GM12875 (cell line): ENCODE measurements around the gene CST9.

ENCODE experiments used
- H3K4me3 ChIP-seq: one replicate; pipeline ENCODE4 v1.5.1; 2011; ENCODE audit warnings: low read depth, low read length, control low read depth
- TF ChIP-seq, protein P1 (sequence below): IDR thresholded peaks from 2 replicates; pipeline ENCODE4 v1.5.1; 2011; ENCODE audit warnings: low read depth, mild to moderate bottlenecking, control low read depth, inconsistent platforms, low read length, moderate library complexity, borderline replicate concordance; ENCODE audit not compliant: insufficient read depth

Gene CST9

DNA sequence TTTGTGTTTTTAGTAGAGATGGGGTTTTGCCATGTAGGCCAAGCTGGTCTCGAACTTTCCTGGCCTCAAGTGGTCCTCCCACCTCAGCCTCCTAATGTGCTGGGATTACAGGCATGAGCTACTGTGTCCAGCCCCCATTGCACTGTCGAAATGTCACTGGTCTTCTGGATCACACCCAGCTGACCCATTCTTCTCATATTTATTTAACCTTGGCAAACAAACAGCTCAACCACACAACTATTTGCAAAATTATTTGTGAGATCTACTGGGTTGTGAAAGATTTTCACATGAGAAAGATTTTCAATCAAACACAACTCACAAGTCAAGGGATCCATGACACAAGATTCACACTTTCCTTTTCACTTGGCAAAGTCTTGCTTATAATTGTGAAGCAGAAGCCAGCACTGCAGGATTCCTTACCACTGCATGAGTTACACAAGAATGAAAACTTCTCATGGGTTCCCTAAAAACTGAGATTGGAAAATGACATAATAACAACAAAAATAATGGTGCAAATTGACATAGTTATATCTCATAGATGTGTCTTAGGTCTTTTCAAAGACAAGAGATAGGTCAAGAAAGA, 35.4 kb downstream of the CST9 start:
- TF ChIP-seq, protein P1, sequence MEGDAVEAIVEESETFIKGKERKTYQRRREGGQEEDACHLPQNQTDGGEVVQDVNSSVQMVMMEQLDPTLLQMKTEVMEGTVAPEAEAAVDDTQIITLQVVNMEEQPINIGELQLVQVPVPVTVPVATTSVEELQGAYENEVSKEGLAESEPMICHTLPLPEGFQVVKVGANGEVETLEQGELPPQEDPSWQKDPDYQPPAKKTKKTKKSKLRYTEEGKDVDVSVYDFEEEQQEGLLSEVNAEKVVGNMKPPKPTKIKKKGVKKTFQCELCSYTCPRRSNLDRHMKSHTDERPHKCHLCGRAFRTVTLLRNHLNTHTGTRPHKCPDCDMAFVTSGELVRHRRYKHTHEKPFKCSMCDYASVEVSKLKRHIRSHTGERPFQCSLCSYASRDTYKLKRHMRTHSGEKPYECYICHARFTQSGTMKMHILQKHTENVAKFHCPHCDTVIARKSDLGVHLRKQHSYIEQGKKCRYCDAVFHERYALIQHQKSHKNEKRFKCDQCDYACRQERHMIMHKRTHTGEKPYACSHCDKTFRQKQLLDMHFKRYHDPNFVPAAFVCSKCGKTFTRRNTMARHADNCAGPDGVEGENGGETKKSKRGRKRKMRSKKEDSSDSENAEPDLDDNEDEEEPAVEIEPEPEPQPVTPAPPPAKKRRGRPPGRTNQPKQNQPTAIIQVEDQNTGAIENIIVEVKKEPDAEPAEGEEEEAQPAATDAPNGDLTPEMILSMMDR: no peak
- no peak overlapping the region for H3K4me3 ChIP-seq

DNA sequence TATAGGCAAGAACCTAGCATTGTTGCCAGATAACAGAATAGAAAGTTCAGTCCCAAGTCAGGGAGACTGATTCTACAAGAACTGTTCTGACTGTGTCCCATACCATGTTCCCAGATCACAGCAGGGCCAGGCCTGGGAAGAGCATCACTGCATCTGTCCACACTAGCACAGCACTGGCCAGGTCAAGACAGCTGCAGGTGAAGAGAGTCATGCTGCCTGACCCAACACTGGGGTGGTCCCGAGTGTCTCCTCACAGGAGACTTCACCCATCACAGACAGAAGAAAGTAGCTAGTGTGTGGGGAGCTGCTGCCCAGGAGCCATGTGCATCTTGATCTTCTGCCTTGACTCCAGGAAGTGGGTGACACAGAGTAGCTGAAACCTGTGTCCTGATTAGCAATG, 36.1 kb downstream of the CST9 start:
- no peak overlapping the region for H3K4me3 ChIP-seq
- TF ChIP-seq, protein P1: no peak

DNA sequence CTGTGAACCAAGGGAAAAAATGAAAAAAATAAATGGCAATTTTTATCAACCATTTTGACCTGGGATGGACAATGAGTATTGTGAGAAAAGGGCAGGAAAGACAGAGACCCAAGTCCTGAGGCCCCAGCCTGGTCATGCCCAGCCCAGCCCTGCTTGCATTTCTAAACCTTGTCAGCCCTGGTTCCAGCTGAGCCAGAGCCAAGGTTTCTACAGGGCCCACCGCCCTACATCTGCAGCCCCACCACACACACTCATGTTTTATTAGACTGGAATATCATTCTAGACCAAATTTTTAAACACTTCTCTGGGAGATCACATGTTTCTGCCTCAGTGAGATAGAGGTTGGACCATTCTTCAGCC, 36.8 kb downstream of the CST9 start:
- H3K4me3 ChIP-seq: no peak overlapping the region
- TF ChIP-seq, protein P1: no peak

DNA sequence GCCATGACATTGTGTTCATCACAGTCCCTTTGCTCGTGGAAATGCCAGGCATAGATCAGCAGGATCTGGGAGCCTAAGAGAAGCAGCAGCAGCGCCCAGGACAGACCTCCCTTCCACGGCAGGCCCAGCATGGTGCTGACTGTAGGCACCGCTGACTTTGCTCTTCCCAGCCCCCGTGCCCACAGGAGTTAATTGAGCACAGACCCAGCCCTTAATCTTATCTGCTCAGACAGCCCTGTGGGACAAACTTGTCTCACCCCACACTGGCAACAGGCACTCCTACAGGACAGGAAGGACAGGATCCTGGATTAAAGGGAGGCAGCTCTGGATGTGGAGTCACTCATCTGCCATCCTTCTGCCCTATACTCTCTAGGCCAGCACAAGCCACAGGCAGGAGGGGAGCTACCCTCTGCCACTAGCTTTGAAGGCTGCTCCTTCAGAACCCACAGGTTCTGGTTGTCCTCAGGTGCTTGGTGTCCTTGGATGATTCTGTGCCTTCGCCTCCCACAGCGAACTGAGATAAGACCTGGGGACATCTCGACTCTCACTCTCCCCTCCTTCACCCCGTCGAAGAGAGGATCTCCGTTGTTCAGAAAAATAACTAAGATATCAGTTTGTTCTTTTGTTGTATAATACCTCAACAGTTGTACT, 37.3 kb downstream of the CST9 start, which contains the start of gene CST9L:
TSS of gene CST9L (minus strand) at position 165 of the 651 bp plus-strand sequence. CDS start at position 131, 34 bp downstream.
- no peak within 1 kb of the TSS for H3K4me3 ChIP-seq
- TF ChIP-seq, protein P1: no peak

DNA sequence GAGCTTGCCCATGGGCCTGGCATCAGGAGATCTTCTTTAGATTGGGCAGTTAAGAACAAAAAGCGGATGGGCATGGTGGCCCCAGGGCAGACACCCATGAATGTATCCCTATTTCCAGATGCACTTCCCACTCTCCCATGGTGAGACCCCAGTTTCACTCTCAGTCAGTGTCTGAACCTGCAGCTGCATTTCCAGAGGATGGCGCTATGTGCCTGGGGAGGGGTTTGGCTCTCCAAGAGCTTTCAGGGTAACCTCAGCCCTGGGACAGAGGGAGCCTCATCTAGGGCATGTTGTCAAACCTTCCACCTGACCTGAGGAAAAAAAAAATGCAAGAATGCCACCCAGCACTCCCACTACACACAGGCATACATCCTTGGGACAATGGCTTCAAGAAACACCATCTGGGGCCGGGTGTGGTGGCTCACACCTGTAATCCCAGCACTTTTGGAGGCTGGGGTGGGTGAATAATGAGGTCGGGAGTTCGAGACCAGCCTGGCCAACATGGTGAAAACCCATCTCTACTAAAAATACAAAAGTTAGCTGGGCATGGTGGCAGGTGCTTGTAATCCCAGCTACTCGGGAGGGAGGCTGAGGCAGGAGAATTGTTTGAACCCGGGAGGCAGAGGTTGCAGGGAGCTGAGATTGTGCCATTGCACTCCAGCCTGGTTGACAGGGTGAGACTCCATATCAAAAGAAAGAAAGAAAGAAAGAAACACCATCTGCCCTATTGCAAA, 39.4 kb downstream of the CST9 start:
- H3K4me3 ChIP-seq: no peak overlapping the region
- TF ChIP-seq, protein P1: no peak

DNA sequence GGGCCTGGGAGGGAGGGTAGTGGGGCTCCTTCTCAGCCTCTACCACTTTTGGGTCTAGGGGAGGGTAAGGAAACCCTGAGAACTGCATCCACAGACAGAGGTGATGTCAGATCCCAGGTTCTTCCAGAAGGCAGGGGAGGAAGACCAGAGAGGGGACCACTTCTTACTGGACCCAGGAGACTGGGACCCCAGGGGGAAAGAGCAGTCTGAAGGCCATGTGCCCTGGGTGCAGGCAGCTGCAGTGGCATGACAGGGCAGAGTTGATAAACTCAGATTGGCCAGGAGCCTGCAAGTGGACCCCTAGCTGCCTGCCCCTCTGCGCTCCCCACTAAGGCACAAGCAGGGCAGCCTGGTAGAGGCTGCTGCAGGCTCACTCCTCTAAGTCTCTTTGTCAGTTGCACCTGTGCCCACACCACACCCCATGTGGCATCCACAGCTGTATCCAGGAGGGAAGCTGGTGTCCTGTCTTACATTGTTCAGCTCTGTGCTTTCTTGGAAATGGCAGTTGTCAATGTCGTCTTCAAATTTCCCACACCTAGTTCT, 40.1 kb downstream of the CST9 start:
- H3K4me3 ChIP-seq: no peak overlapping the region
- TF ChIP-seq, protein P1: no peak
